ENCODE results near the gene MLPH. TPM values are rescaled to one million over a fixed set of nuclear protein-coding genes. Genes with fewer than 3 reads are reported as not detected.

MLPH gene
- total and polyA plus RNA-seq, 9 of the 15 experiments (the other 6 are each of a cell fraction or from before 2014, with no cell fraction given) = 0.22 TPM; not detected in 8

DNA sequence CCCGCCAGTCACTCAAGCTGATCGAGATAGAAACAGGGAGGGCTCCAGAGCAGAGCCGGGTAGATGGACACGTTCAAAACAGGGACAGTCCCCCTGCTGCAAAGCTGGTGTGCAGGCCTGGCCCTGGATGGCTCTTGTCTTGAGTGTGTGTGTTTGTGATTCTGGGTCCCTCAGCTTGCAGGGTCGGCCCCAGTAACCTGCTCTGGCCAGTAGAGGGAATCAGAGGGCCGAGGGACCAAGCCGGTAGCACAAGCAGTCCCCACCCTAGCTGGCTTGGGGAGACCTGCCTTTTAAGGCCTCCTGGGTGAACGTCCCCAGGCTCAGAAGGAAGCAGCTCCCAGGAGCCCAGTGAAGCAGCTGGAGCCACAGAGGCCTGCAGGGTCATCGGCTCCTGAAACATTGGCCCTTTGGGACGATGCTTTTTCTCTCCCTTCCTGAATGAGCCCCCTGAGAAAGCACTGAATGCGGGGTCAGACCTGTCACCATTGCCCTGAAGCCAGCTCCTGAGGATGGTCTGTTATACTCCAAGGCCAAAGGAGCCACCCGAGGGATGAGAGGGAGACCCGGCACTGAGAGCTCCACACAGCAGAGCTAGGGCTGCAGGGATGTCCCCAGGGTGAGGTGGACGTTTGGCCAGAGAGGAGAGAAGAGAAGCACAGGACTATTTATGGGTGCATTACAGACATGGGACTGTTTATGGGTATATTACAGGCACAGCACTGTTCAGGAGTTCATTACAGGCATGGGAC, 15.4 kb upstream of the MLPH start:
- H3K4me1 ChIP-seq (replicated peaks in 1 of 2; ENCODE audit: control insufficient read depth in 2 of 2, insufficient read depth in 2 of 2, low read length in 2 of 2) = peaks cover 2 to 17% of the 10 kb centered on the region in 2 experiments; a peak in 4 of 5 replicates
- FAIRE-seq (peak; percentile 74), ATAC-seq (peak; percentile 74), DNase-seq (ENCODE audit: extremely low read depth in 1 of 4, low spot score in 3 of 4) (peak; percentile 44 to 60 (median 50))
- peak overlapping the region; percentile 65; the same call in 1 of the 2 replicates for H2AFZ ChIP-seq (ENCODE audit: low read depth, low read length)
- H3K4me2 ChIP-seq (ENCODE audit: insufficient read depth, low read length) = no peak overlapping the region
- in situ Hi-C loops (cut with MboI) (no loop called here), intact Hi-C loops (cut with micrococcal nuclease) (no loop called here)
- CTCF ChIA-PET (ENCODE audit: low intra/inter-chr PET ratio) = no interaction called here
- no peak overlapping the region for H3K4me3 ChIP-seq
- no peaks in the 10 kb centered on the region for H3K79me2 ChIP-seq (ENCODE audit: control insufficient read depth, insufficient read depth, low read length)
- 18% methylated on average over 9 of the region's 14 CpGs for WGBS (ENCODE audit: insufficient coverage, low coverage, missing lambda C conversion rate)
- H3K9me1 ChIP-seq (ENCODE audit: control insufficient read depth, insufficient read depth, low read length) = no peaks in the 10 kb centered on the region
- no TSS peak for BruUV-seq (replicated peaks)
- POLR2A ChIA-PET = interaction anchor here (0.9 kb wide), 1 partner anchor 104 kb away, joined by 3 read pairs; no protein-coding TSS in a partner anchor
- peaks cover 0 to 11% of the 10 kb centered on the region in 2 experiments; a peak in 3 of 5 replicates for H3K27me3 ChIP-seq (ENCODE audit: control insufficient read depth in 2 of 2, insufficient read depth in 2 of 2, low read length in 2 of 2)
- H4K20me1 ChIP-seq (replicated peaks; ENCODE audit: control insufficient read depth, insufficient read depth, low read length) = no peaks in the 10 kb centered on the region
- H3K9ac ChIP-seq (ENCODE audit: insufficient read depth in 1 of 2, low read depth in 2 of 2, low read length in 2 of 2) = no peak overlapping the region
- no peaks in the 10 kb centered on the region for H3K9me3 ChIP-seq (replicated peaks; ENCODE audit: control insufficient read depth, insufficient read depth, low read depth, low read length)
- no peaks in the 10 kb centered on the region for H3K36me3 ChIP-seq (ENCODE audit: control insufficient read depth, insufficient read depth, low read length)
- no peak overlapping the region for H3K27ac ChIP-seq (ENCODE audit: extremely low read depth, low read depth, low read length)
- TF ChIP-seq SAP30 (IDR thresholded peaks at IDR 0.05; ENCODE audit: borderline replicate concordance, insufficient read depth, low read depth, low read length, poor library complexity, severe bottlenecking) (no peak), ZNF121 (CRISPR knock-in tag; conservative IDR thresholded peaks at IDR 0.05) (no peak), SRF (CRISPR knock-in tag; IDR thresholded peaks at IDR 0.05) (peak in 1 of 2 experiments; percentile 76; a peak in 2 of 4 replicates), BRCA1 (IDR thresholded peaks at IDR 0.05) (no peak), BRCA1 (CRISPR knock-in tag; IDR thresholded peaks at IDR 0.05) (no peak), SRSF9 (IDR thresholded peaks at IDR 0.05; ENCODE audit: borderline replicate concordance, low read depth, low read length) (no peak), GTF2F1 (IDR thresholded peaks at IDR 0.05; ENCODE audit: low read depth, low read length) (no peak), PML (IDR thresholded peaks at IDR 0.05; ENCODE audit: low read length) (no peak)
- TF ChIP-seq, protein P1, sequence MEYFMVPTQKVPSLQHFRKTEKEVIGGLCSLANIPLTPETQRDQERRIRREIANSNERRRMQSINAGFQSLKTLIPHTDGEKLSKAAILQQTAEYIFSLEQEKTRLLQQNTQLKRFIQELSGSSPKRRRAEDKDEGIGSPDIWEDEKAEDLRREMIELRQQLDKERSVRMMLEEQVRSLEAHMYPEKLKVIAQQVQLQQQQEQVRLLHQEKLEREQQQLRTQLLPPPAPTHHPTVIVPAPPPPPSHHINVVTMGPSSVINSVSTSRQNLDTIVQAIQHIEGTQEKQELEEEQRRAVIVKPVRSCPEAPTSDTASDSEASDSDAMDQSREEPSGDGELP (CRISPR knock-in tag; IDR thresholded peaks at IDR 0.05; ENCODE audit: borderline replicate concordance) = no peak

All from K562 (cell line).